HG03280 (cell line): Measurements from ENCODE around the gene TIGIT.

Experiments used
- ATAC-seq: cut with Tn5 transposase; IDR thresholded peaks from one replicate; pipeline ENCODE4 v1.9.1; 2021; ENCODE audit warnings: mild to moderate bottlenecking, moderate library complexity; ENCODE audit not compliant: unreplicated experiment

The TIGIT gene

GRCh38 chr3:114310695-114311094 is 16.9 kb downstream of the TIGIT start:
- ATAC-seq, result no peak

DNA sequence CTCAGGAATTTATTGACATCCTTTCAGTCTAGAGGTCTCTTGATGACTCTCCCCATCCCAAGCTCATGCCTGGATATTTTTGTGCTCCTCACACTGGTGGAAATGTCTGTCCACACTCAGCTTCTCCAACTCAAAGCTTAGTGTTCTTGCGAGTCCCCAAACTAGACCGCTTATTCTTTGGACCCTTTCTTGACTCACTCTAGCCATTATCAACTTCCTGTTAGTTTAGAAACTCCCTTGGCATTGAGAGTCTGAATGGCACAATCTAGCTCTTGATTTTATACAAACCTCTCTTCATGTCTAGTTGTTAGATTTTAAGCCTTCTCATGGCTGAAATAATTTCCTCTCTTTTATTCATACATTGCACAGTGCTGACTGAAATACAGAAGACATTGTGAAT is 19.6 kb downstream of the TIGIT start:
- no peak for ATAC-seq

DNA sequence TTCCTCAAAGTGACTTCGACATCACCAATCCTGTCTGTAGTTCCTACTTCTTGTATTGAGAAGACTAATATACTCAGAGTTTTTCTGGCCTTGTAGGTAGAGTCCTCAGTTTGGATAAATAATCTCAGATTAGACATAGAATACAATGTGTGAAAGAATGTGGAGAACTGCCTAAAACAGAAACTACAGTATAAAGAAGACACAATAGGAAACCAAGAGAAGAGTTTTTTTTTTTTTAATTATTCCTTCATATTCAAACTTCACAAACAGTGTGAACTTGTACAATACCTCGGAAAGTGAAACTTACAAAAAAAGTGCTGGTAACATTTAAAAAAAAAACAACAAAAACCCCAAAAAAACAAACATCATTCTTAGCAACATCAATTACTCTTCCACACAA is 20.5 kb downstream of the TIGIT start:
- no peak for ATAC-seq

- no peak for ATAC-seq
These were observed 24.5 kb downstream of the TIGIT start for GRCh38 chr3:114318295-114318694.

DNA sequence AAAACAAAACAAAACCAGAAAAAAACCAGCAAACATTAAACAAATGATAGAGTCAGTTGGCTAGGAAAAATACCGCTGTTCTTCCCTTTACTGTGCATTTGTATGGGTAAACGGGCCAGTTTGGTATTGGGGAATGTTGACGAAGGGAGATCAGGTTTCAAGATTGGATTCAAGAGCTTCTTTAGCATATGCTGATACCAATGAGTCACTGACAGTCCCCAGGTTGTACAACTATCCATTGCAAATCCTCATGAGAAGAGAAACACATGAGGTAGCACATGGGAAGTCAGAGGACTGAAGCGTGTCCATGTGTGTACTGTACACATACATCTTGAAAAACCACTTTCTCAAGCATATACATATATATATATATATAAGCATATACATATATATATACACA is 25.6 kb downstream of the TIGIT start:
- ATAC-seq, result no peak

GRCh38 chr3:114320246-114320645 is 26.4 kb downstream of the TIGIT start:
- no peak for ATAC-seq

- no peak for ATAC-seq
These were observed 29.9 kb downstream of the TIGIT start for GRCh38 chr3:114323546-114324254.

- ATAC-seq, result no peak
These were observed 33.8 kb downstream of the TIGIT start for GRCh38 chr3:114327665-114328064.

DNA sequence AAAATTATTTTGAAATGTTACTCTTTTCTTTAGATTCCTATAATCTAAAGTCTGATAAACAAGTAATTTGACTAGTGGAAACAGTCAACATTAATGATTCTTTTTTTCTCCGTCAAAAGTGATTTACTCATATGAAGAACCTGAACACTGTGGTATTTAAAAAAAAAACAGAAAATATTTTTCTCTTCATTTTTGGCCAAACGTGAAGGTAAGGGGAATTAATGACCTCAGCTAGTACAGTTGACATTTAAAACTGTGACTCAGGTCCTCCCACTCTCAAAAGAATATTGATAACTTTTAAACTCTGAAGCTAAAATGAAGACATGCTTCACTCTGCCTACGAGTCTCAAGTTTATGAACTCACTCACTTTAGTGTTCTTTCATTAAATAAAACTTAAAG is 34.5 kb downstream of the TIGIT start:
- ATAC-seq, result no peak

GRCh38 chr3:114329823-114330222 is 36.0 kb downstream of the TIGIT start:
- ATAC-seq, result peak; percentile 46

GRCh38 chr3:114331007-114331406 is 37.2 kb downstream of the TIGIT start:
- ATAC-seq, result no peak

DNA sequence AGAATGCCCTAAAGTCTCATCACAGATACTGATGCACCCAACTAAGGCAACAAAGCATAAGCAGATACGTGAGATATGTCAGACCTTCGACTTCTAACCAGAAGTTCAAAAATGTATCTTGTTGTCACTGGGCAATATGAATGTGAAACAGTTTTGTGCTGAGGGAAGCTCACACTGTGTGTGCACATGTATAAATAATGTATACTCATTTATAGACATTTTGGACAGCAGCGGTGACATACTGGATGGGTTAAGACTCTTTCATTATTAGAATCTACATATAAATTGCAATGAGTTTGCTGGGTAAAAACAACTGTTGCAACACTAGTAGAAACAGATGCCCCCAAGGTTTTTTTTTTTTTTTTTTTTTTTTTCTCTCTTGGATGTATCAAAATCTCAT is 37.9 kb downstream of the TIGIT start:
- no peak for ATAC-seq

- peak; percentile 59 for ATAC-seq
These were observed 38.7 kb downstream of the TIGIT start for GRCh38 chr3:114332342-114333179.

- ATAC-seq, result no peak
These were observed 39.5 kb downstream of the TIGIT start for GRCh38 chr3:114333180-114333922.

DNA sequence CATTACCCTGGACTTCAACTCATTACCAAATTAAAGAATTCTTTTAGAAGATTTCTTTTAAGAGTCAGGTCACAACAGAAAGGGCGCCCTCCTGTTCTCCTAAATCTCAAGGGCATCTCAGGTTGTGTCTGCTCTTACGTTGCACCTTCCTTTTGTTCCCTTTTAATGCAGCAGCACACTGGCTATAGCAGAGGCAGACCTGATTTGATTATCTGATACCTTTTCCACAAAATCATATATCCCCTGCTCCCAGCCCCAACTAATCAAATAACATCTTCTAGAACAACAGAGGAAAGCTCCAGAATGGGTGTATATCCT is 40.1 kb downstream of the TIGIT start:
- no peak for ATAC-seq

- ATAC-seq, result no peak
These were observed 42.4 kb downstream of the TIGIT start for GRCh38 chr3:114336122-114336697.

DNA sequence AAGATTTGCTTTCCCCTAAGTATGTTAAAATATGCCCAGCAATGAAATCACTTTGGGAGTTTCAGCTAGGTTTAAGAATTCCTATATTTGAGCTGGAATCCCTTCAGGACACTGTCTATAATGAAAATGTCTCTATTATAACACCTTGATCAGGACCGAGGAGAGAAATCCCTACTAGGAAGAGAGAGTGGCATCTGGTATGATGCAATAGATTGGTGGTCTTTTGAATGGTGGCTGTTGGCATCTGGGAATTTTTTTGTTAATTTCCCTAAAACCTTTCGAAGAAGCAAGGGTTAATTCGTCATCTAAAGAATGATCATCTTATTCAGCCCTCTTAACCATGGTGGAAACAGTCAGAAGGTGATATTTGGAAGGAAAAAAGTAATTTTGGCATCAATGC is 43.0 kb downstream of the TIGIT start:
- ATAC-seq, result no peak

DNA sequence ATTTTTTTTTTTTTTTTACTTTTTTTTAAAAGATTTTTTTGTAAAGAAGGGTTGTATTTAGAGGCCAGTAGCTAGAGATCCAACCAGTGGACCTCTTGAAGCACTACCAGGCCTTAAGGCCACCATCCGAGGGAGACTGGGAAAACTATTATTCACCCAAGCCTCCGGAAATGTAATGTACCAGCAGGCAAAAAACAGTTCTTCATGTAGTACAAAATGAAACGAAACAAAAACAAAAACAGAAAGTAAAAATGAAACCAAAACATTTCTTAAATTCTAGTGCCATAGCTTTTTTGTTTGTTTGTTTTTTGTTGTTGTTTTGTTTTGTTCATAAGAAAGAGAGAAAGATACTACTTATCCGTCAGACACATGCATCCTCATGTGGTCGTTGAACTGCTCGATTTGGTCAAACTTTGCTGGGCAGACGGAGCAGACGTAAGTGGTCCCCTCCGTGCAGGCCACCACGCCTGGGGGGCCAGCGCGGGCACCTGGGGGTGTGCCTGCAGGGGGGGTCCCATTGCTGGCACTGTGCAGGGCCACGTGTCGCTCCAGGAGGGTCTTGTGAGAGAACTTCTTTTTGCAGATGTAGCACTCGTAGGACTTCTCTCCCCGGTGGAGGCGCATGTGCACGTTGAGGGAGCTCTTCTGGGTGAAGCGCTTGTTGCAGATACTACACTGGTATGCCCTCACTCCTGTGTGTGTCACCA is 45.0 kb downstream of the TIGIT start:
- ATAC-seq, result no peak

DNA sequence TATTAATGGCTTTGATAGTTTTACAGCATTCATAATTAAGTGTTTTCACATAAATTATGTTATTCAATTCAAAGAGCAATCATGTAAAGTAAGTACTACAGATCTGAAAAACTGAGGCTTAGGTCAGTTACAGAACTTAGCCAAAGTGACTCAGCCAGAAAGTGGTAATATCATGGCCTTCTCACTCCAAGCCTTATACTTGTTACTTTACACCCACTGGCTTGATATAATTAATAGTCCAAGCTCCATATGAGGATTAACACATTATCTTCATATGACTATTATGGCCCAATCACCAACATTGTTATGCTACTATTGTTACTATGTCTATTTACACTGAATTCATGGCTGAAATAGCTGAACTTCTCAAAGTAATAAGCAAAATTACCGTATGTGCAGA is 50.7 kb downstream of the TIGIT start:
- ATAC-seq, result no peak

DNA sequence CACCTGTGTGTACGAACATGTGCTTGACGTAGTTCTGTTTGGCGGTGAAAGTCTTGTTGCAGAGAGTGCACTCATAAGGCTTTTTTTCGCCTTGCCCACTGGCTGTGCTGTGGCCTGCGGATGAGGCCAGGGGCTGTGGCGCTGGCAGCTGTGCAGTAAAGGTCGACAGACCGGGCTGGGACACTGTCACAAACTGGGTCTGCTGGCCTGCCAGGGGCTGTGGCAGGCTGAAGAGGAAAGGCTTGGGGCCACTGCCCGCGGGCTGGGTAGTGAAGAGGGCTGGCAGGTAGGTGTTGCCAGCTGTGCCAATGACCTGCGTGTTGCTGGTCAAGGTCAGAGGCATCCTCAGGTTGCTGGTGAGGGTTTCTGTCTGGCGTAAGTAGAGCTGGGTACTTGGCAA is 56.4 kb downstream of the TIGIT start:
- no peak for ATAC-seq

GRCh38 chr3:114350690-114351089 is 56.9 kb downstream of the TIGIT start:
- ATAC-seq, result no peak
